K562 (cell line): Measurements from ENCODE around the gene C19orf85. TPM values are rescaled to one million over a fixed set of nuclear protein-coding genes. Genes with fewer than 3 reads are reported as not detected.
A peak's percentile ranks its signal among the peaks of the same experiment; 100 is the strongest.

ENCODE experiments used
- BDP1 ChIP-seq: IDR thresholded peaks from 3 replicates; pipeline ENCODE4 v1.6.1; 2011; ENCODE audit not compliant: insufficient read length, insufficient read depth
- CREB1 ChIP-seq, 2 experiments: sonication (generic) in 1 of 2; formaldehyde crosslinking in 1 of 2; IDR thresholded peaks; 2 replicates each; pipeline versions ENCODE4 v1.6.1 to v1.8.0; 2012 to 2022; ENCODE audit warnings: inconsistent platforms in 1 of 2, mild to moderate bottlenecking in 1 of 2, missing genetic modification reagents in 1 of 2, moderate library complexity in 1 of 2
- EHMT2 ChIP-seq: fragments of 450-650 bp; IDR thresholded peaks from 2 replicates; pipeline ENCODE4 v1.6.1; 2018; ENCODE audit warnings: antibody characterized with exemption
- JUND ChIP-seq, 2 experiments: IDR thresholded peaks; 2 replicates in 1 of 2; 3 replicates in 1 of 2; pipeline ENCODE4 v1.6.1; 2011; ENCODE audit warnings: borderline replicate concordance in 2 of 2, low read depth in 2 of 2, low read length in 2 of 2, improper control_type of control experiment in 1 of 2, missing biosample characterization in 1 of 2, missing genetic modification characterization in 1 of 2, missing genetic modification reagents in 1 of 2
- MAZ ChIP-seq, 2 experiments: fragments of 450-650 bp in 1 of 2; sonication (generic) in 1 of 2; formaldehyde crosslinking; IDR thresholded peaks in 1 of 2; conservative IDR thresholded peaks in 1 of 2; 2 replicates each; pipeline versions ENCODE4 v1.4.0 to v1.5.0; 2020; ENCODE audit warnings: mild to moderate bottlenecking in 1 of 2, missing genetic modification reagents in 1 of 2
- MYNN ChIP-seq, 2 experiments: sonication (generic); formaldehyde crosslinking in 1 of 2; IDR thresholded peaks; 2 replicates each; pipeline versions ENCODE4 v1.5.0 to v1.6.1; 2016 to 2020; ENCODE audit warnings: antibody characterized with exemption in 1 of 2, missing genetic modification reagents in 1 of 2
- NR3C1 ChIP-seq: sonication (generic); formaldehyde crosslinking; IDR thresholded peaks from 2 replicates; pipeline ENCODE4 v1.8.1; 2022; ENCODE audit warnings: missing genetic modification reagents
- ZNF197 ChIP-seq: fragments of 200-800 bp; sonication (Bioruptor generic); IDR thresholded peaks from 2 replicates; pipeline ENCODE4 v1.6.1; 2016; ENCODE audit warnings: low read depth, missing genetic modification characterization, missing compliant biosample characterization
- ZNF217 ChIP-seq: sonication (generic); formaldehyde crosslinking; IDR thresholded peaks from 2 replicates; pipeline ENCODE4 v1.8.0; 2022; ENCODE audit warnings: mild to moderate bottlenecking, missing genetic modification reagents
- ZNF311 ChIP-seq: fragments of 250-450 bp; sonication (Bioruptor Pico); IDR thresholded peaks from 2 replicates; pipeline ENCODE4 v1.4.0; 2020; ENCODE audit warnings: mild to moderate bottlenecking, moderate library complexity
- polyA plus RNA-seq, 8 experiments: library from polyadenylated mRNA; depleted of rRNA in 4 of 8; stranded (reverse) in 5 of 8; unstranded in 3 of 8; fragments of >200 nt; fragmentation: Nextera tagmentation in 2 of 8; fragmentation: Illumina TruSeq in 1 of 8; extraction: Ambion mirVana in 2 of 8; extraction: Trizol in 1 of 8; gene quantifications; 2 replicates each; pipeline versions ENCODE4 v1.2.1 to v1.2.3, GENCODE V29; 2011 to 2014; ENCODE audit warnings: inconsistent platforms in 1 of 8, missing spikeins in 1 of 8
- total RNA-seq, 7 experiments: library from RNA; depleted of rRNA in 6 of 7; stranded (reverse); fragments of >200 nt in 6 of 7; fragmentation: Illumina TruSeq in 2 of 7; extraction: Trizol in 2 of 7; gene quantifications; 2 replicates each; pipeline versions ENCODE4 v1.2.1 to v1.2.3, GENCODE V29; 2011 to 2021; ENCODE audit warnings: low replicate concordance in 1 of 7
- TF ChIP-seq, protein P1 (sequence below): sonication (generic); formaldehyde crosslinking; IDR thresholded peaks from 2 replicates; pipeline ENCODE4 v1.8.0; 2022; ENCODE audit warnings: mild to moderate bottlenecking, missing genetic modification reagents
- TF ChIP-seq, protein P2 (sequence below), 2 experiments: fragments of 450-650 bp; IDR thresholded peaks; 2 replicates each; pipeline ENCODE4 v1.6.1; 2018; ENCODE audit warnings: mild to moderate bottlenecking in 2 of 2, low read depth in 1 of 2; ENCODE audit not compliant: partially characterized antibody in 2 of 2
- TF ChIP-seq, protein P3 (sequence below): fragments of 250-450 bp; sonication (Bioruptor Pico); IDR thresholded peaks from 2 replicates; pipeline ENCODE4 v1.8.0; 2021; ENCODE audit warnings: mild to moderate bottlenecking, moderate library complexity
- TF ChIP-seq, protein P4 (sequence below): sonication (generic); formaldehyde crosslinking; IDR thresholded peaks from 2 replicates; pipeline ENCODE4 v1.8.0; 2022; ENCODE audit warnings: mild to moderate bottlenecking, missing genetic modification reagents
- TF ChIP-seq, protein P5 (sequence below): sonication (generic); formaldehyde crosslinking; IDR thresholded peaks from 2 replicates; pipeline ENCODE4 v1.9.0; 2022; ENCODE audit warnings: mild to moderate bottlenecking, missing genetic modification reagents

The C19orf85 gene
- total and polyA plus RNA-seq, 9 of the 15 experiments (the other 6 are each of a cell fraction or from before 2014, with no cell fraction given) = not detected

DNA sequence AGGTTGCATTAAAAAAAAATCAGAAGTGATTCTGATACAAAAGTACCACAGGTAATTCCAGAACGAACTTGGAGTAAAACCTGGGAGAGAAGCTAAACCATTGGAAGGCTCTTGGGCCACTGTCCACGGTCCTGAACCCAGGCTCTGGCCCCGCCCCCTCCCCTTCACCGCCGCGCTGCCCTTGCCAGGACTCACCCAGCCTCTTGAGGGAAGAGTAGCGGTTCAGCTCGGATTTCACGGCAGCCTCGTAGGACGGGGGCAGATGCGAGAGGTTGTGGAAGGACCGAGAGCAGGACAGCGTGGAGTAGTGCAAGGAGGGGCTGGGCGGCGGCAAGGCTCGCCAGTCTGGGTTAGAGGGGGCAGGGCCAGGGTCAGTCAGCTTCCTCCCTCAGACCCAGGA lies 27.1 kb downstream of the C19orf85 start (continued):
- TF ChIP-seq, protein P1, sequence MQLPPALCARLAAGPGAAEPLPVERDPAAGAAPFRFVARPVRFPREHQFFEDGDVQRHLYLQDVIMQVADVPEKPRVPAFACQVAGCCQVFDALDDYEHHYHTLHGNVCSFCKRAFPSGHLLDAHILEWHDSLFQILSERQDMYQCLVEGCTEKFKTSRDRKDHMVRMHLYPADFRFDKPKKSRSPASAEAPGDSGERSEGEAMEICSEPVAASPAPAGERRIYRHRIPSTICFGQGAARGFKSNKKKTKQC (CRISPR knock-in tag) = peak; percentile 93; the same call in 1 of the 2 replicates
- TF ChIP-seq, protein P2, sequence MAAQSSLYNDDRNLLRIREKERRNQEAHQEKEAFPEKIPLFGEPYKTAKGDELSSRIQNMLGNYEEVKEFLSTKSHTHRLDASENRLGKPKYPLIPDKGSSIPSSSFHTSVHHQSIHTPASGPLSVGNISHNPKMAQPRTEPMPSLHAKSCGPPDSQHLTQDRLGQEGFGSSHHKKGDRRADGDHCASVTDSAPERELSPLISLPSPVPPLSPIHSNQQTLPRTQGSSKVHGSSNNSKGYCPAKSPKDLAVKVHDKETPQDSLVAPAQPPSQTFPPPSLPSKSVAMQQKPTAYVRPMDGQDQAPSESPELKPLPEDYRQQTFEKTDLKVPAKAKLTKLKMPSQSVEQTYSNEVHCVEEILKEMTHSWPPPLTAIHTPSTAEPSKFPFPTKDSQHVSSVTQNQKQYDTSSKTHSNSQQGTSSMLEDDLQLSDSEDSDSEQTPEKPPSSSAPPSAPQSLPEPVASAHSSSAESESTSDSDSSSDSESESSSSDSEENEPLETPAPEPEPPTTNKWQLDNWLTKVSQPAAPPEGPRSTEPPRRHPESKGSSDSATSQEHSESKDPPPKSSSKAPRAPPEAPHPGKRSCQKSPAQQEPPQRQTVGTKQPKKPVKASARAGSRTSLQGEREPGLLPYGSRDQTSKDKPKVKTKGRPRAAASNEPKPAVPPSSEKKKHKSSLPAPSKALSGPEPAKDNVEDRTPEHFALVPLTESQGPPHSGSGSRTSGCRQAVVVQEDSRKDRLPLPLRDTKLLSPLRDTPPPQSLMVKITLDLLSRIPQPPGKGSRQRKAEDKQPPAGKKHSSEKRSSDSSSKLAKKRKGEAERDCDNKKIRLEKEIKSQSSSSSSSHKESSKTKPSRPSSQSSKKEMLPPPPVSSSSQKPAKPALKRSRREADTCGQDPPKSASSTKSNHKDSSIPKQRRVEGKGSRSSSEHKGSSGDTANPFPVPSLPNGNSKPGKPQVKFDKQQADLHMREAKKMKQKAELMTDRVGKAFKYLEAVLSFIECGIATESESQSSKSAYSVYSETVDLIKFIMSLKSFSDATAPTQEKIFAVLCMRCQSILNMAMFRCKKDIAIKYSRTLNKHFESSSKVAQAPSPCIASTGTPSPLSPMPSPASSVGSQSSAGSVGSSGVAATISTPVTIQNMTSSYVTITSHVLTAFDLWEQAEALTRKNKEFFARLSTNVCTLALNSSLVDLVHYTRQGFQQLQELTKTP (IDR thresholded peaks at IDR 0.05; ENCODE audit: low read depth in 1 of 2, partially characterized antibody in 2 of 2) = peak in 1 of 2 experiments; percentile 95
- TF ChIP-seq, protein P3, sequence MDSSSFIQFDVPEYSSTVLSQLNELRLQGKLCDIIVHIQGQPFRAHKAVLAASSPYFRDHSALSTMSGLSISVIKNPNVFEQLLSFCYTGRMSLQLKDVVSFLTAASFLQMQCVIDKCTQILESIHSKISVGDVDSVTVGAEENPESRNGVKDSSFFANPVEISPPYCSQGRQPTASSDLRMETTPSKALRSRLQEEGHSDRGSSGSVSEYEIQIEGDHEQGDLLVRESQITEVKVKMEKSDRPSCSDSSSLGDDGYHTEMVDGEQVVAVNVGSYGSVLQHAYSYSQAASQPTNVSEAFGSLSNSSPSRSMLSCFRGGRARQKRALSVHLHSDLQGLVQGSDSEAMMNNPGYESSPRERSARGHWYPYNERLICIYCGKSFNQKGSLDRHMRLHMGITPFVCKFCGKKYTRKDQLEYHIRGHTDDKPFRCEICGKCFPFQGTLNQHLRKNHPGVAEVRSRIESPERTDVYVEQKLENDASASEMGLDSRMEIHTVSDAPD (CRISPR knock-in tag) = no peak
- TF ChIP-seq EHMT2 = peak; percentile 99
- TF ChIP-seq, protein P4, sequence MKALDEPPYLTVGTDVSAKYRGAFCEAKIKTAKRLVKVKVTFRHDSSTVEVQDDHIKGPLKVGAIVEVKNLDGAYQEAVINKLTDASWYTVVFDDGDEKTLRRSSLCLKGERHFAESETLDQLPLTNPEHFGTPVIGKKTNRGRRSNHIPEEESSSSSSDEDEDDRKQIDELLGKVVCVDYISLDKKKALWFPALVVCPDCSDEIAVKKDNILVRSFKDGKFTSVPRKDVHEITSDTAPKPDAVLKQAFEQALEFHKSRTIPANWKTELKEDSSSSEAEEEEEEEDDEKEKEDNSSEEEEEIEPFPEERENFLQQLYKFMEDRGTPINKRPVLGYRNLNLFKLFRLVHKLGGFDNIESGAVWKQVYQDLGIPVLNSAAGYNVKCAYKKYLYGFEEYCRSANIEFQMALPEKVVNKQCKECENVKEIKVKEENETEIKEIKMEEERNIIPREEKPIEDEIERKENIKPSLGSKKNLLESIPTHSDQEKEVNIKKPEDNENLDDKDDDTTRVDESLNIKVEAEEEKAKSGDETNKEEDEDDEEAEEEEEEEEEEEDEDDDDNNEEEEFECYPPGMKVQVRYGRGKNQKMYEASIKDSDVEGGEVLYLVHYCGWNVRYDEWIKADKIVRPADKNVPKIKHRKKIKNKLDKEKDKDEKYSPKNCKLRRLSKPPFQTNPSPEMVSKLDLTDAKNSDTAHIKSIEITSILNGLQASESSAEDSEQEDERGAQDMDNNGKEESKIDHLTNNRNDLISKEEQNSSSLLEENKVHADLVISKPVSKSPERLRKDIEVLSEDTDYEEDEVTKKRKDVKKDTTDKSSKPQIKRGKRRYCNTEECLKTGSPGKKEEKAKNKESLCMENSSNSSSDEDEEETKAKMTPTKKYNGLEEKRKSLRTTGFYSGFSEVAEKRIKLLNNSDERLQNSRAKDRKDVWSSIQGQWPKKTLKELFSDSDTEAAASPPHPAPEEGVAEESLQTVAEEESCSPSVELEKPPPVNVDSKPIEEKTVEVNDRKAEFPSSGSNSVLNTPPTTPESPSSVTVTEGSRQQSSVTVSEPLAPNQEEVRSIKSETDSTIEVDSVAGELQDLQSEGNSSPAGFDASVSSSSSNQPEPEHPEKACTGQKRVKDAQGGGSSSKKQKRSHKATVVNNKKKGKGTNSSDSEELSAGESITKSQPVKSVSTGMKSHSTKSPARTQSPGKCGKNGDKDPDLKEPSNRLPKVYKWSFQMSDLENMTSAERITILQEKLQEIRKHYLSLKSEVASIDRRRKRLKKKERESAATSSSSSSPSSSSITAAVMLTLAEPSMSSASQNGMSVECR (CRISPR knock-in tag) = peak; percentile 83
- 0 out of 2 replicates have a peak, but pooled peaks have one; percentile 8 for TF ChIP-seq JUND (IDR thresholded peaks at IDR 0.05; ENCODE audit: borderline replicate concordance, low read depth, low read length)
- peak; percentile 58; the same call in 1 of the 3 replicates for TF ChIP-seq JUND (tag; IDR thresholded peaks at IDR 0.05; ENCODE audit: borderline replicate concordance, low read depth, low read length)
- TF ChIP-seq, protein P5, sequence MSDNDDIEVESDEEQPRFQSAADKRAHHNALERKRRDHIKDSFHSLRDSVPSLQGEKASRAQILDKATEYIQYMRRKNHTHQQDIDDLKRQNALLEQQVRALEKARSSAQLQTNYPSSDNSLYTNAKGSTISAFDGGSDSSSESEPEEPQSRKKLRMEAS (CRISPR knock-in tag) = peak; percentile 47; the same call in 1 of the 2 replicates
- TF ChIP-seq NR3C1 (CRISPR knock-in tag) = peak; percentile 80; the same call in 1 of the 2 replicates
- no peak for TF ChIP-seq BDP1
- TF ChIP-seq ZNF217 = no peak
- no peak for TF ChIP-seq CREB1 (IDR thresholded peaks at IDR 0.05)
- peak; percentile 49; the same call in 1 of the 2 replicates for TF ChIP-seq CREB1 (CRISPR knock-in tag; IDR thresholded peaks at IDR 0.05)
- TF ChIP-seq MYNN (IDR thresholded peaks at IDR 0.05) = no peak
- TF ChIP-seq MYNN (CRISPR knock-in tag; IDR thresholded peaks at IDR 0.05) = no peak
- TF ChIP-seq ZNF197 (CRISPR knock-in tag) = peak; percentile 89
- peak in 1 of 2 experiments; percentile 84; a peak in 2 of 4 replicates for TF ChIP-seq MAZ (CRISPR knock-in tag; conservative IDR thresholded peaks at IDR 0.05 in 1 of 2, IDR thresholded peaks at IDR 0.05 in 1 of 2)
- 0 out of 2 replicates have a peak, but pooled peaks have one; percentile 54 for TF ChIP-seq ZNF311 (CRISPR knock-in tag)
